ENCODE measurements around the gene CENPF.

GRCh38 chr1:214586621-214587020, 16.4 kb upstream of the CENPF start:
- TF ChIP-seq, protein P1, sequence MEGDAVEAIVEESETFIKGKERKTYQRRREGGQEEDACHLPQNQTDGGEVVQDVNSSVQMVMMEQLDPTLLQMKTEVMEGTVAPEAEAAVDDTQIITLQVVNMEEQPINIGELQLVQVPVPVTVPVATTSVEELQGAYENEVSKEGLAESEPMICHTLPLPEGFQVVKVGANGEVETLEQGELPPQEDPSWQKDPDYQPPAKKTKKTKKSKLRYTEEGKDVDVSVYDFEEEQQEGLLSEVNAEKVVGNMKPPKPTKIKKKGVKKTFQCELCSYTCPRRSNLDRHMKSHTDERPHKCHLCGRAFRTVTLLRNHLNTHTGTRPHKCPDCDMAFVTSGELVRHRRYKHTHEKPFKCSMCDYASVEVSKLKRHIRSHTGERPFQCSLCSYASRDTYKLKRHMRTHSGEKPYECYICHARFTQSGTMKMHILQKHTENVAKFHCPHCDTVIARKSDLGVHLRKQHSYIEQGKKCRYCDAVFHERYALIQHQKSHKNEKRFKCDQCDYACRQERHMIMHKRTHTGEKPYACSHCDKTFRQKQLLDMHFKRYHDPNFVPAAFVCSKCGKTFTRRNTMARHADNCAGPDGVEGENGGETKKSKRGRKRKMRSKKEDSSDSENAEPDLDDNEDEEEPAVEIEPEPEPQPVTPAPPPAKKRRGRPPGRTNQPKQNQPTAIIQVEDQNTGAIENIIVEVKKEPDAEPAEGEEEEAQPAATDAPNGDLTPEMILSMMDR (IDR thresholded peaks at IDR 0.05) = no peak
- no peak for TF ChIP-seq POLR2A (IDR thresholded peaks at IDR 0.05)
